K562 (cell line): ENCODE measurements around the gene ERC2. TPM values are rescaled to one million over a fixed set of nuclear protein-coding genes. Genes with fewer than 3 reads are reported as not detected.

Experiments
- ATAC-seq: fragments of 200-7000 bp; cut with Tn5 transposase; 3 replicates; pipeline ENCODE4 v1.9.1; 2020; ENCODE audit warnings: moderate library complexity
- BruUV-seq: library from RNA; stranded (reverse); fragments of 400-500 nt; replicated peaks from 2 replicates; lab custom pipeline; 2021; lab: Mats Ljungman, UMichigan
- CTCF ChIA-PET: fragments of 300-600 bp; formaldehyde crosslinking; extraction: SDS; loops from one replicate; lab custom pipeline; 2021; ENCODE audit warnings: low intra/inter-chr PET ratio; lab: Yijun Ruan, JAX
- POLR2A ChIA-PET: fragments of 300-600, 350-650 bp; sonication (Branson Sonifier 250); formaldehyde crosslinking; extraction: SDS; loops from one replicate; lab custom pipeline; 2021; ENCODE audit warnings: antibody characterized with exemption, inconsistent platforms; lab: Yijun Ruan, JAX
- DNase-seq, 4 experiments: peaks; one replicate each; pipeline versions ENCODE4 v3.0.0 to v3.0.0-alpha.2; 2011 to 2018; ENCODE audit warnings: low spot score in 3 of 4, mixed read lengths in 3 of 4; ENCODE audit errors: extremely low read depth in 1 of 4
- FAIRE-seq: peaks from 2 replicates; lab custom pipeline; 2011; peaks lifted over from hg19 to GRCh38; lab: Jason Lieb, UNC
- H2AFZ ChIP-seq: 2 replicates; pipeline ENCODE4 v1.6.0; 2011; ENCODE audit warnings: low read depth, low read length, control low read depth, inconsistent platforms
- H3K27ac ChIP-seq: fragments of 200-600 bp; 3 replicates; pipeline ENCODE4 v1.8.0; 2011; ENCODE audit warnings: low read depth, mild to moderate bottlenecking, control low read depth, inconsistent platforms, low read length, moderate library complexity, mixed read lengths; ENCODE audit errors: extremely low read depth
- H3K27me3 ChIP-seq, 2 experiments: fragments of 300-600 bp in 1 of 2; 2 replicates in 1 of 2; 3 replicates in 1 of 2; pipeline versions ENCODE4 v1.6.0 to v1.8.0; 2011; ENCODE audit warnings: inconsistent platforms in 2 of 2, low read length in 2 of 2, mild to moderate bottlenecking in 1 of 2, mixed read lengths in 1 of 2, moderate library complexity in 1 of 2; ENCODE audit not compliant: control insufficient read depth in 2 of 2, insufficient read depth in 2 of 2
- H3K36me3 ChIP-seq: fragments of 300-600 bp; 3 replicates; pipeline ENCODE4 v1.8.0; 2011; ENCODE audit warnings: mild to moderate bottlenecking, low read length, inconsistent platforms; ENCODE audit not compliant: control insufficient read depth, insufficient read depth
- H3K4me1 ChIP-seq, 2 experiments: fragments of 200-600 bp in 1 of 2; replicated peaks in 1 of 2; 2 replicates in 1 of 2; 3 replicates in 1 of 2; pipeline versions ENCODE4 v1.5.1 to v1.8.0; 2011; ENCODE audit warnings: inconsistent platforms in 2 of 2, low read length in 2 of 2, mild to moderate bottlenecking in 1 of 2, mixed read lengths in 1 of 2, moderate library complexity in 1 of 2; ENCODE audit not compliant: control insufficient read depth in 2 of 2, insufficient read depth in 2 of 2
- H3K4me2 ChIP-seq: 2 replicates; pipeline ENCODE4 v1.6.1; 2011; ENCODE audit warnings: low read length, control low read depth, inconsistent platforms, mixed read lengths; ENCODE audit not compliant: insufficient read depth
- H3K4me3 ChIP-seq: fragments of 200-600 bp; sonication (generic), shearing (Covaris generic); 2 replicates; pipeline ENCODE4 v1.5.1; 2016; ENCODE audit warnings: control low read depth, inconsistent platforms
- H3K79me2 ChIP-seq: fragments of 200-600 bp; 3 replicates; pipeline ENCODE4 v1.8.0; 2011; ENCODE audit warnings: low read length, inconsistent platforms; ENCODE audit not compliant: control insufficient read depth, insufficient read depth
- H3K9ac ChIP-seq, 2 experiments: 2 replicates each; pipeline versions ENCODE4 v1.6.0 to v1.6.1; 2011; ENCODE audit warnings: low read depth in 2 of 2, low read length in 2 of 2, control low read depth in 1 of 2, inconsistent platforms in 1 of 2, mild to moderate bottlenecking in 1 of 2, mixed read lengths in 1 of 2; ENCODE audit not compliant: insufficient read depth in 1 of 2
- H3K9me1 ChIP-seq: one replicate; pipeline ENCODE4 v1.6.0; 2011; ENCODE audit warnings: inconsistent platforms, mild to moderate bottlenecking, low read length, moderate library complexity; ENCODE audit not compliant: control insufficient read depth, insufficient read depth
- H3K9me3 ChIP-seq: replicated peaks from 2 replicates; pipeline ENCODE4 v1.5.1; 2011; ENCODE audit warnings: low read depth, low read length, inconsistent platforms; ENCODE audit not compliant: control insufficient read depth, insufficient read depth
- H4K20me1 ChIP-seq: replicated peaks from 2 replicates; pipeline ENCODE4 v1.6.1; 2011; ENCODE audit warnings: low read length, inconsistent platforms, mixed read lengths; ENCODE audit not compliant: control insufficient read depth, insufficient read depth
- BDP1 ChIP-seq: IDR thresholded peaks from 3 replicates; pipeline ENCODE4 v1.6.1; 2011; ENCODE audit not compliant: insufficient read length, insufficient read depth
- FOSL1 ChIP-seq: fragments of 200-800 bp; sonication (Bioruptor generic); conservative IDR thresholded peaks from 2 replicates; pipeline ENCODE4 v1.6.1; 2016; ENCODE audit warnings: missing genetic modification characterization, missing compliant biosample characterization
- JUNB ChIP-seq: fragments of 450-650 bp; formaldehyde crosslinking; conservative IDR thresholded peaks from 2 replicates; pipeline ENCODE4 v1.4.0; 2020; ENCODE audit warnings: mild to moderate bottlenecking
- LCOR ChIP-seq: sonication (generic); formaldehyde crosslinking; IDR thresholded peaks from 2 replicates; pipeline ENCODE4 v1.8.0; 2022; ENCODE audit warnings: mild to moderate bottlenecking, missing genetic modification reagents
- MEIS2 ChIP-seq: fragments of 450-650 bp; IDR thresholded peaks from 2 replicates; pipeline ENCODE4 v1.6.1; 2014; ENCODE audit warnings: mild to moderate bottlenecking; ENCODE audit not compliant: partially characterized antibody
- RBM34 ChIP-seq: fragments of 200-400 bp; formaldehyde crosslinking; IDR thresholded peaks from 2 replicates; pipeline ENCODE4 v1.6.1; 2018; ENCODE audit warnings: low read length, borderline replicate concordance; ENCODE audit not compliant: insufficient read depth
- ZBTB7A ChIP-seq: IDR thresholded peaks from 2 replicates; pipeline ENCODE4 v1.6.1; 2011; ENCODE audit warnings: low read depth, mild to moderate bottlenecking, low read length, moderate library complexity, borderline replicate concordance; ENCODE audit not compliant: control insufficient read depth
- ZNF699 ChIP-seq: fragments of 250-450 bp; sonication (Bioruptor Pico); IDR thresholded peaks from 2 replicates; pipeline ENCODE4 v1.8.0; 2021; ENCODE audit warnings: mild to moderate bottlenecking, moderate library complexity; ENCODE audit not compliant: insufficient replicate concordance
- WGBS: fragments of 100-300 bp; shearing (Covaris generic); methylation state at CpG from one replicate; pipeline ENCODE4 v1.1.6; 2016; ENCODE audit warnings: low coverage, mixed read lengths; ENCODE audit not compliant: insufficient coverage; ENCODE audit errors: missing lambda C conversion rate; 5-methylcytosine and 5-hydroxymethylcytosine counted together
- in situ Hi-C: fragments of 300-500 bp; cut with MboI; formaldehyde crosslinking; loops from 4 replicates; pipeline ENCODE4 v1.15.0; 2018; ENCODE audit warnings: inconsistent platforms, mixed read lengths
- intact Hi-C: fragments of 100-400 bp; cut with micrococcal nuclease; formaldehyde crosslinking; loops from 2 replicates; pipeline ENCODE4 v1.14.2; 2022
- polyA plus RNA-seq, 8 experiments: library from polyadenylated mRNA; depleted of rRNA in 4 of 8; stranded (reverse) in 5 of 8; unstranded in 3 of 8; fragments of >200 nt; fragmentation: Nextera tagmentation in 2 of 8; fragmentation: Illumina TruSeq in 1 of 8; extraction: Ambion mirVana in 2 of 8; extraction: Trizol in 1 of 8; gene quantifications; 2 replicates each; pipeline versions ENCODE4 v1.2.1 to v1.2.3, GENCODE V29; 2011 to 2014; ENCODE audit warnings: inconsistent platforms in 1 of 8, missing spikeins in 1 of 8
- total RNA-seq, 7 experiments: library from RNA; depleted of rRNA in 6 of 7; stranded (reverse); fragments of >200 nt in 6 of 7; fragmentation: Illumina TruSeq in 2 of 7; extraction: Trizol in 2 of 7; gene quantifications; 2 replicates each; pipeline versions ENCODE4 v1.2.1 to v1.2.3, GENCODE V29; 2011 to 2021; ENCODE audit warnings: low replicate concordance in 1 of 7

ERC2 gene
- total and polyA plus RNA-seq, 9 of the 15 experiments (the other 6 are each of a cell fraction or from before 2014, with no cell fraction given): 0.04 to 0.18 (median 0.07) TPM; not detected in 2

DNA sequence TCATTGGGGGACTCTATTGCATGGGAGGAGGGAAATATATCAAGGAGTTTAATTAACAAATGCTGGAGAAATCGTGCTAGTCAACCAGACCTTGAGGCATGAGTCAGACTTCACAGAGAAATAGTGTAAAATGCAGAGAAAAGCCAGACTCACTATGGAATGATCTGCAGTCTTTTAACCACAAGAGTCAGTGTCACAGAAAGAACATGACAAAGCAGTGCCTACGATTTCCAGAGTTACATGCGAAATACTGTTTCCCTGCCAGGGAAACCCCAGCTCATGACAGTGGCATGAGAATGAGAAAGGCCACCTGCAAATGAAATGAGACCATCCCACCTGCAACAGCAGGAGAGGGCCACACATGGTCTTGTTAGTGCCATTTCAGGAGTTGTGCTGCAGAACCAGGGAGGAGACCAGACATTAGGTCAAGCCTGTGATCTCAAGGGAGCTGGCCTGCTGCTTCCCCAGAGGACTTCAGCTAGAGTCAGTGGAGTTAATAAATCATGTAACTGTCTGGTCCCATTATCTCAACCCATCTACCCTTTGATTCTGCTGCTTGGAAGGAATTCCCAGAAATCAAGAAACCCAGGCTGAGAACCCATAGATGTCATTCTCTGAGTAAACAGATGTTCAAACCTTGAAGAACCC, 79.0 kb downstream of the ERC2 start:
- ChIA-PET CTCF (no interaction called here), POLR2A (interaction anchor here (0.7 kb wide), 1 partner anchor 60 kb away, joined by 3 read pairs; no protein-coding TSS in a partner anchor)
- H3K9me1 ChIP-seq: no peaks in the 10 kb centered on the region
- no peak overlapping the region for H3K27ac ChIP-seq
- FAIRE-seq (no peak), ATAC-seq (no peak), DNase-seq (no peak)
- no TSS peak for BruUV-seq
- H3K9ac ChIP-seq: no peak overlapping the region
- H3K79me2 ChIP-seq: no peaks in the 10 kb centered on the region
- H2AFZ ChIP-seq: no peak overlapping the region
- TF ChIP-seq JUNB (CRISPR knock-in tag) (no peak), FOSL1 (tag) (no peak), ZNF699 (no peak), ZBTB7A (no peak), MEIS2 (no peak), BDP1 (no peak)
- H3K36me3 ChIP-seq: no peaks in the 10 kb centered on the region
- no peaks in the 10 kb centered on the region for H3K27me3 ChIP-seq
- in situ Hi-C loops: no loop called here
- H3K9me3 ChIP-seq: no peaks in the 10 kb centered on the region
- no peak overlapping the region for H3K4me3 ChIP-seq
- WGBS: 4% methylated on average over 3 of the region's 3 CpGs
- H4K20me1 ChIP-seq: no peaks in the 10 kb centered on the region
- H3K4me1 ChIP-seq: no peaks in the 10 kb centered on the region
- intact Hi-C loops: no loop called here
- no peak overlapping the region for H3K4me2 ChIP-seq

DNA sequence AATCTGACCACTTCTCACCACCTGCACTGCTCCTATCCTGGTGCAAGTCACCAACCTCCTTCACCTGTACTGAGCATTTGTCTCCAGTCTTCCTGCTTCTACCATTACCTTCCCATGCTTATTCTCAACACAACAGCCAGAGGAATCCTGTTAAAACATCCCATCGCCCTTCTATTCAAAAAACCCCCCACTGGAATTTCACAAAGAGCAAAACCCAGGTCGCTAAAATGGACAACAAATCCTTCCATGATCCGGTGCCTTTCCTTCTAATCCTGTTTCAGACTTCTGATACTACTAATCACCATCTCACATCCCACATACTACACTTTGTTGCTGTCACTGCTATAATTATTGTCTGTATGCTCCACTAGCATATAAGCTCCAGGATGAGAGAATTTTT, 85.2 kb downstream of the ERC2 start:
- no peak for FAIRE-seq
- CTCF ChIA-PET: no interaction called here

More for the DNA sequence above, 85.2 kb downstream of the ERC2 start:
- no peaks in the 10 kb centered on the region for H3K36me3 ChIP-seq
- ATAC-seq (no peak), DNase-seq (no peak)
- no peak overlapping the region for H2AFZ ChIP-seq
- H3K4me2 ChIP-seq: no peak overlapping the region
- in situ Hi-C loops (no loop called here), intact Hi-C loops (no loop called here)
- POLR2A ChIA-PET: no interaction called here
- H3K9me3 ChIP-seq: no peaks in the 10 kb centered on the region
- H3K9me1 ChIP-seq: no peaks in the 10 kb centered on the region
- H3K4me1 ChIP-seq: no peaks in the 10 kb centered on the region
- no peaks in the 10 kb centered on the region for H3K27me3 ChIP-seq
- 0% methylated on average over 3 of the region's 3 CpGs for WGBS
- H3K27ac ChIP-seq: no peak overlapping the region
- no peaks in the 10 kb centered on the region for H3K79me2 ChIP-seq
- no TSS peak for BruUV-seq
- no peak for TF ChIP-seq LCOR (CRISPR knock-in tag)
- TF ChIP-seq RBM34: no peak
- TF ChIP-seq, all 486 proteins: peak for 0
- no peak overlapping the region for H3K9ac ChIP-seq
- H3K4me3 ChIP-seq: no peak overlapping the region
- no peaks in the 10 kb centered on the region for H4K20me1 ChIP-seq
